CD4-positive, alpha-beta T cell (primary cell): ENCODE data around the gene NXNL2. TPM values are rescaled to one million over a fixed set of nuclear protein-coding genes. Genes with fewer than 3 reads are reported as not detected.

Experiments used
- ATAC-seq: fragments of 200-7000 bp; cut with Tn5 transposase; one replicate; pipeline ENCODE4 v1.10.0; 2022; ENCODE audit warnings: mild to moderate bottlenecking; ENCODE audit not compliant: poor library complexity
- CTCF ChIA-PET: fragments of 350-600 bp; sonication (Branson Sonifier 250); formaldehyde crosslinking; loops from one replicate; lab custom pipeline; 2021; ENCODE audit warnings: antibody characterized with exemption, inconsistent platforms; lab: Charles Lee
- POLR2A ChIA-PET: fragments of 350-600 bp; sonication (Branson Sonifier 250); formaldehyde crosslinking; loops from one replicate; lab custom pipeline; 2021; ENCODE audit warnings: antibody characterized with exemption, inconsistent platforms; lab: Charles Lee
- DNase-seq, 14 experiments: peaks; one replicate each; pipeline ENCODE4 v3.0.0-alpha.2; 2013 to 2020; ENCODE audit warnings: mixed read lengths in 2 of 14
- H3K27ac ChIP-seq, 2 donors: one replicate each; pipeline versions ENCODE4 v1.5.1 to v1.7.0; 2013; ENCODE audit warnings: low read length in 2 of 2, low read depth in 1 of 2, mild to moderate bottlenecking in 1 of 2
- H3K27me3 ChIP-seq, 2 experiments: 1 replicate in 1 of 2; 2 replicates in 1 of 2; pipeline versions ENCODE4 v1.6.1 to v1.7.0; 2013; ENCODE audit warnings: low read length in 2 of 2, control low read depth in 1 of 2, mild to moderate bottlenecking in 1 of 2, moderate library complexity in 1 of 2; ENCODE audit not compliant: insufficient read depth in 2 of 2, control insufficient read depth in 1 of 2
- H3K36me3 ChIP-seq: one replicate; pipeline ENCODE4 v1.6.1; 2013; ENCODE audit warnings: low read length, control low read depth; ENCODE audit not compliant: insufficient read depth
- H3K4me1 ChIP-seq: one replicate; pipeline ENCODE4 v1.6.1; 2013; ENCODE audit warnings: low read length, control low read depth; ENCODE audit not compliant: insufficient read depth
- H3K4me3 ChIP-seq: one replicate; pipeline ENCODE4 v1.5.1; 2013; ENCODE audit warnings: mild to moderate bottlenecking, low read length, moderate library complexity
- H3K9me3 ChIP-seq, 2 experiments: 1 replicate in 1 of 2; 2 replicates in 1 of 2; pipeline versions ENCODE4 v1.6.1 to v1.7.0; 2013; ENCODE audit warnings: low read length in 2 of 2, mild to moderate bottlenecking in 2 of 2, control low read depth in 1 of 2, moderate library complexity in 1 of 2; ENCODE audit not compliant: control insufficient read depth in 1 of 2, insufficient read depth in 1 of 2
- H3K27ac Mint-ChIP-seq: one replicate; pipeline ENCODE4 v1.8.0; 2020; ENCODE audit warnings: mixed read lengths
- H3K27me3 Mint-ChIP-seq: one replicate; pipeline ENCODE4 v1.8.0; 2021; ENCODE audit warnings: mixed read lengths
- H3K36me3 Mint-ChIP-seq: one replicate; pipeline ENCODE4 v1.8.0; 2021; ENCODE audit warnings: low read depth, mixed read lengths
- H3K4me1 Mint-ChIP-seq: one replicate; pipeline ENCODE4 v1.8.0; 2021; ENCODE audit warnings: low read depth, mixed read lengths
- H3K4me3 Mint-ChIP-seq: one replicate; pipeline ENCODE4 v1.8.0; 2020; ENCODE audit warnings: mild to moderate bottlenecking, mixed read lengths
- H3K9me3 Mint-ChIP-seq: one replicate; pipeline ENCODE4 v1.8.0; 2020; ENCODE audit warnings: mixed read lengths
- intact Hi-C, 2 experiments: fragments of 100-400 bp; cut with DNase I in 1 of 2; cut with micrococcal nuclease in 1 of 2; formaldehyde crosslinking; loops; one replicate each; pipeline versions ENCODE4 v1.15.1 to v1.9.0; 2023 to 2025; cut with DNase I, micrococcal nuclease
- total RNA-seq, 174 experiments: library from RNA in 2 of 174; stranded (reverse) in 2 of 174; gene quantifications; one replicate each; pipeline ENCODE4 v1.2.3 and lab custom pipeline; 2021 to 2026
- TF ChIP-seq, protein P1 (sequence below): fragments of 200-600 bp; IDR thresholded peaks from one replicate; pipeline ENCODE4 v1.8.0; 2022; ENCODE audit warnings: antibody characterized with exemption, mild to moderate bottlenecking

The NXNL2 gene
- total RNA-seq, 2 experiments from 2014 or later = not detected

GRCh38 chr9:88508326-88508725 lies 26.7 kb upstream of the NXNL2 start:
- Histone ChIP-seq H3K27me3 (no peaks in the 10 kb centered on the region), H3K4me1 (no peaks in the 10 kb centered on the region), H3K27ac (no peak overlapping the region), H3K4me3 (no peak overlapping the region), H3K36me3 (no peaks in the 10 kb centered on the region), H3K9me3 (no peaks in the 10 kb centered on the region)
- H3K27me3 Mint-ChIP-seq = no peaks in the 10 kb centered on the region
- no peak overlapping the region for H3K27ac Mint-ChIP-seq
- POLR2A ChIA-PET = no interaction called here
- intact Hi-C loops = no loop called here
- DNase-seq (no peak), ATAC-seq (no peak)
- TF ChIP-seq, protein P1, sequence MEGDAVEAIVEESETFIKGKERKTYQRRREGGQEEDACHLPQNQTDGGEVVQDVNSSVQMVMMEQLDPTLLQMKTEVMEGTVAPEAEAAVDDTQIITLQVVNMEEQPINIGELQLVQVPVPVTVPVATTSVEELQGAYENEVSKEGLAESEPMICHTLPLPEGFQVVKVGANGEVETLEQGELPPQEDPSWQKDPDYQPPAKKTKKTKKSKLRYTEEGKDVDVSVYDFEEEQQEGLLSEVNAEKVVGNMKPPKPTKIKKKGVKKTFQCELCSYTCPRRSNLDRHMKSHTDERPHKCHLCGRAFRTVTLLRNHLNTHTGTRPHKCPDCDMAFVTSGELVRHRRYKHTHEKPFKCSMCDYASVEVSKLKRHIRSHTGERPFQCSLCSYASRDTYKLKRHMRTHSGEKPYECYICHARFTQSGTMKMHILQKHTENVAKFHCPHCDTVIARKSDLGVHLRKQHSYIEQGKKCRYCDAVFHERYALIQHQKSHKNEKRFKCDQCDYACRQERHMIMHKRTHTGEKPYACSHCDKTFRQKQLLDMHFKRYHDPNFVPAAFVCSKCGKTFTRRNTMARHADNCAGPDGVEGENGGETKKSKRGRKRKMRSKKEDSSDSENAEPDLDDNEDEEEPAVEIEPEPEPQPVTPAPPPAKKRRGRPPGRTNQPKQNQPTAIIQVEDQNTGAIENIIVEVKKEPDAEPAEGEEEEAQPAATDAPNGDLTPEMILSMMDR = no peak
- no peaks in the 10 kb centered on the region for H3K4me1 Mint-ChIP-seq
- CTCF ChIA-PET = no interaction called here
- H3K36me3 Mint-ChIP-seq = no peaks in the 10 kb centered on the region
- H3K9me3 Mint-ChIP-seq = no peaks in the 10 kb centered on the region
- no peak overlapping the region for H3K4me3 Mint-ChIP-seq

- H3K4me1 Mint-ChIP-seq = no peaks in the 10 kb centered on the region
- ChIA-PET POLR2A (no interaction called here), CTCF (no interaction called here)
- ATAC-seq (no peak), DNase-seq (no peak)
- Histone ChIP-seq H3K9me3 (peaks cover 0 to 12% of the 10 kb centered on the region in 2 experiments), H3K4me3 (no peak overlapping the region), H3K4me1 (no peaks in the 10 kb centered on the region), H3K36me3 (no peaks in the 10 kb centered on the region), H3K27me3 (no peaks in the 10 kb centered on the region), H3K27ac (no peak overlapping the region)
- H3K4me3 Mint-ChIP-seq = no peak overlapping the region
- TF ChIP-seq, protein P1 = no peak
- no peak overlapping the region for H3K27ac Mint-ChIP-seq
- H3K27me3 Mint-ChIP-seq = no peaks in the 10 kb centered on the region
- intact Hi-C loops = no loop called here
- H3K9me3 Mint-ChIP-seq = no peaks in the 10 kb centered on the region
- no peaks in the 10 kb centered on the region for H3K36me3 Mint-ChIP-seq
Measured at GRCh38 chr9:88511906-88512305, 23.1 kb upstream of the NXNL2 start.

GRCh38 chr9:88514247-88514646 lies 20.7 kb upstream of the NXNL2 start:
- no peak for ATAC-seq
- Mint-ChIP-seq H3K4me3 (no peak overlapping the region), H3K4me1 (no peaks in the 10 kb centered on the region), H3K27ac (no peak overlapping the region), H3K9me3 (no peaks in the 10 kb centered on the region), H3K27me3 (no peaks in the 10 kb centered on the region), H3K36me3 (no peaks in the 10 kb centered on the region)
- Histone ChIP-seq H3K4me1 (no peaks in the 10 kb centered on the region), H3K27ac (no peak overlapping the region), H3K36me3 (no peaks in the 10 kb centered on the region), H3K9me3 (peaks cover 0 to 12% of the 10 kb centered on the region in 2 experiments), H3K4me3 (no peak overlapping the region), H3K27me3 (no peaks in the 10 kb centered on the region)
- TF ChIP-seq, protein P1 = no peak
- DNase-seq = no peak
- CTCF ChIA-PET = interaction anchor here (0.7 kb wide), 1 partner anchor 514 kb away, joined by 3 read pairs; no protein-coding TSS in a partner anchor
- POLR2A ChIA-PET = no interaction called here
- intact Hi-C loops = no loop called here
